ENCODE data around the gene UBASH3A.

The UBASH3A gene

GRCh38 chr21:42400525-42400924 lies 3.2 kb upstream of the UBASH3A start:
- Histone ChIP-seq H3K9me3 (no peaks in the 10 kb centered on the region), H3K36me3 (no peaks in the 10 kb centered on the region), H3K4me3 (ENCODE audit: low read depth, low read length) (no peak overlapping the region), H3K4me1 (no peaks in the 10 kb centered on the region), H3K27me3 (no peaks in the 10 kb centered on the region)
- no peak for TF ChIP-seq CTCF (IDR thresholded peaks at IDR 0.05; ENCODE audit: low read depth, low read length)
- DNase-seq: no peak

- H3K4me1 ChIP-seq: no peaks in the 10 kb centered on the region
- H3K9me3 ChIP-seq: no peaks in the 10 kb centered on the region
- TF ChIP-seq CTCF (IDR thresholded peaks at IDR 0.05; ENCODE audit: low read depth, low read length): no peak
- H3K27me3 ChIP-seq: no peaks in the 10 kb centered on the region
- no peaks in the 10 kb centered on the region for H3K36me3 ChIP-seq
- H3K4me3 ChIP-seq (ENCODE audit: low read depth, low read length): no peak overlapping the region
- DNase-seq: no peak
Measured at GRCh38 chr21:42401154-42401553, 2.5 kb upstream of the UBASH3A start.

GRCh38 chr21:42401820-42402251 lies 1.9 kb upstream of the UBASH3A start:
- Histone ChIP-seq H3K27me3 (no peaks in the 10 kb centered on the region), H3K4me1 (no peaks in the 10 kb centered on the region), H3K36me3 (no peaks in the 10 kb centered on the region), H3K9me3 (no peaks in the 10 kb centered on the region), H3K4me3 (ENCODE audit: low read depth, low read length) (no peak overlapping the region)
- DNase-seq: no peak
- no peak for TF ChIP-seq CTCF (IDR thresholded peaks at IDR 0.05; ENCODE audit: low read depth, low read length)

GRCh38 chr21:42404539-42404938 lies 837 bp downstream of the UBASH3A start:
- Histone ChIP-seq H3K36me3 (no peaks in the 10 kb centered on the region), H3K27me3 (no peaks in the 10 kb centered on the region; the same call in 1 of the 2 replicates), H3K4me3 (ENCODE audit: low read depth, low read length) (no peak overlapping the region), H3K9me3 (no peaks in the 10 kb centered on the region), H3K4me1 (no peaks in the 10 kb centered on the region)
- no peak for DNase-seq
- no peak for TF ChIP-seq CTCF (IDR thresholded peaks at IDR 0.05; ENCODE audit: low read depth, low read length)

- H3K4me3 ChIP-seq (ENCODE audit: low read depth, low read length): no peak overlapping the region
- no peaks in the 10 kb centered on the region for H3K36me3 ChIP-seq
- no peak for TF ChIP-seq CTCF (IDR thresholded peaks at IDR 0.05; ENCODE audit: low read depth, low read length)
- no peaks in the 10 kb centered on the region for H3K9me3 ChIP-seq
- DNase-seq: no peak
- H3K4me1 ChIP-seq: no peaks in the 10 kb centered on the region
- H3K27me3 ChIP-seq: no peaks in the 10 kb centered on the region; the same call in 1 of the 2 replicates
Measured at GRCh38 chr21:42405064-42406013, 1.6 kb downstream of the UBASH3A start.

GRCh38 chr21:42406201-42406621 lies 2.5 kb downstream of the UBASH3A start:
- Histone ChIP-seq H3K4me3 (ENCODE audit: low read depth, low read length) (no peak overlapping the region), H3K27me3 (no peaks in the 10 kb centered on the region; the same call in 1 of the 2 replicates), H3K9me3 (no peaks in the 10 kb centered on the region), H3K36me3 (no peaks in the 10 kb centered on the region), H3K4me1 (no peaks in the 10 kb centered on the region)
- DNase-seq: no peak
- no peak for TF ChIP-seq CTCF (IDR thresholded peaks at IDR 0.05; ENCODE audit: low read depth, low read length)

Measured in BE2C (cell line).